K562 (cell line): ENCODE data around the gene ANKH. TPM values are rescaled to one million over a fixed set of nuclear protein-coding genes. Genes with fewer than 3 reads are reported as not detected.
A peak's percentile ranks its signal among the peaks of the same experiment; 100 is the strongest.

Experiments
- CGGBP1 ChIP-seq: fragments of 250-450 bp; sonication (Bioruptor Pico); IDR thresholded peaks from 2 replicates; pipeline ENCODE4 v1.9.0; 2021; ENCODE audit warnings: mild to moderate bottlenecking
- CTCFL ChIP-seq: IDR thresholded peaks from 2 replicates; pipeline ENCODE4 v1.6.1; 2011; ENCODE audit warnings: borderline replicate concordance, low read depth, mild to moderate bottlenecking, moderate library complexity, low read length; ENCODE audit not compliant: insufficient read depth, poor library complexity, severe bottlenecking
- ELK3 ChIP-seq: fragments of 450-650 bp; formaldehyde crosslinking; IDR thresholded peaks from 2 replicates; pipeline ENCODE4 v1.4.0; 2020; ENCODE audit warnings: mild to moderate bottlenecking
- ERF ChIP-seq: fragments of 450-650 bp; formaldehyde crosslinking; IDR thresholded peaks from 2 replicates; pipeline ENCODE4 v1.4.0; 2020; ENCODE audit warnings: mild to moderate bottlenecking, mixed read lengths
- FOXK2 ChIP-seq, 2 experiments: fragments of 450-650 bp; IDR thresholded peaks in 1 of 2; conservative IDR thresholded peaks in 1 of 2; 2 replicates each; pipeline ENCODE4 v1.6.1; 2016; ENCODE audit warnings: low read depth in 2 of 2, mild to moderate bottlenecking in 1 of 2
- HLTF ChIP-seq: fragments of 450-650 bp; IDR thresholded peaks from 2 replicates; pipeline ENCODE4 v1.6.1; 2016
- HNRNPL ChIP-seq: fragments of 200-400 bp; formaldehyde crosslinking; IDR thresholded peaks from 2 replicates; pipeline ENCODE4 v1.6.1; 2017; ENCODE audit warnings: low read depth, mild to moderate bottlenecking, low read length
- MCM7 ChIP-seq, 2 experiments: fragments of 450-650 bp; IDR thresholded peaks; 2 replicates each; pipeline ENCODE4 v1.6.1; 2016 to 2018
- MYC ChIP-seq, 2 experiments: fragments of 250-450 bp in 1 of 2; sonication (Bioruptor Pico) in 1 of 2; IDR thresholded peaks; 2 replicates each; pipeline versions ENCODE4 v1.5.1 to v1.6.1; 2012 to 2021; ENCODE audit warnings: low read depth in 2 of 2, borderline replicate concordance in 1 of 2, improper control_type of control experiment in 1 of 2, low read length in 1 of 2, mild to moderate bottlenecking in 1 of 2, moderate library complexity in 1 of 2
- NKRF ChIP-seq: fragments of 450-650 bp; IDR thresholded peaks from 2 replicates; pipeline ENCODE4 v1.6.1; 2016; ENCODE audit warnings: borderline replicate concordance
- NR2C2 ChIP-seq, 2 experiments: fragments of 200-800 bp in 1 of 2; sonication (Bioruptor generic) in 1 of 2; sonication (generic) in 1 of 2; formaldehyde crosslinking in 1 of 2; IDR thresholded peaks; 2 replicates each; pipeline versions ENCODE4 v1.6.1 to v1.8.0; 2016 to 2022; ENCODE audit warnings: mild to moderate bottlenecking in 1 of 2, missing compliant biosample characterization in 1 of 2, missing genetic modification characterization in 1 of 2, missing genetic modification reagents in 1 of 2
- SNRNP70 ChIP-seq: fragments of 200-400 bp; formaldehyde crosslinking; optimal IDR thresholded peaks from 2 replicates; pipeline ENCODE3; 2017; ENCODE audit warnings: low read depth, low read length
- SP2 ChIP-seq: IDR thresholded peaks from 2 replicates; pipeline ENCODE4 v1.6.1; 2011; ENCODE audit warnings: mild to moderate bottlenecking, low read depth, low read length, moderate library complexity; ENCODE audit not compliant: poor library complexity, severe bottlenecking; ENCODE audit errors: extremely low read depth
- TAF1 ChIP-seq: IDR thresholded peaks from 2 replicates; pipeline ENCODE4 v1.6.1; 2011; ENCODE audit warnings: mild to moderate bottlenecking, low read length, moderate library complexity; ENCODE audit not compliant: insufficient read depth, control insufficient read depth, severe bottlenecking; ENCODE audit errors: extremely low read depth
- VEZF1 ChIP-seq: fragments of 200-800 bp; sonication (Bioruptor generic); IDR thresholded peaks from 2 replicates; pipeline ENCODE4 v1.6.1; 2017; ENCODE audit warnings: missing genetic modification characterization, missing compliant biosample characterization
- ZNF75A ChIP-seq: fragments of 450-650 bp; formaldehyde crosslinking; IDR thresholded peaks from 2 replicates; pipeline ENCODE4 v1.4.0; 2020; ENCODE audit warnings: mild to moderate bottlenecking
- ZNF785 ChIP-seq: fragments of 250-450 bp; sonication (Bioruptor Pico); IDR thresholded peaks from 2 replicates; pipeline ENCODE4 v1.4.0; 2020; ENCODE audit warnings: mild to moderate bottlenecking
- polyA plus RNA-seq, 8 experiments: library from polyadenylated mRNA; depleted of rRNA in 4 of 8; stranded (reverse) in 5 of 8; unstranded in 3 of 8; fragments of >200 nt; fragmentation: Nextera tagmentation in 2 of 8; fragmentation: Illumina TruSeq in 1 of 8; extraction: Ambion mirVana in 2 of 8; extraction: Trizol in 1 of 8; gene quantifications; 2 replicates each; pipeline versions ENCODE4 v1.2.1 to v1.2.3, GENCODE V29; 2011 to 2014; ENCODE audit warnings: inconsistent platforms in 1 of 8, missing spikeins in 1 of 8
- total RNA-seq, 7 experiments: library from RNA; depleted of rRNA in 6 of 7; stranded (reverse); fragments of >200 nt in 6 of 7; fragmentation: Illumina TruSeq in 2 of 7; extraction: Trizol in 2 of 7; gene quantifications; 2 replicates each; pipeline versions ENCODE4 v1.2.1 to v1.2.3, GENCODE V29; 2011 to 2021; ENCODE audit warnings: low replicate concordance in 1 of 7

The ANKH gene
- total and polyA plus RNA-seq, 9 of the 15 experiments (the other 6 are each of a cell fraction or from before 2014, with no cell fraction given): 0.79 to 12.2 (median 4.5) TPM

- no peak for TF ChIP-seq ZNF785 (CRISPR knock-in tag)
- TF ChIP-seq FOXK2 (conservative IDR thresholded peaks at IDR 0.05 in 1 of 2, IDR thresholded peaks at IDR 0.05 in 1 of 2; ENCODE audit: low read depth in 2 of 2): peak in 1 of 2 experiments; percentile 15; a peak in 1 of 4 replicates
- TF ChIP-seq CGGBP1: 0 out of 2 replicates have a peak, but pooled peaks have one; percentile 21
- TF ChIP-seq MYC (IDR thresholded peaks at IDR 0.05; ENCODE audit: low read depth, low read length): peak; percentile 82
- TF ChIP-seq MYC (CRISPR knock-in tag; IDR thresholded peaks at IDR 0.05; ENCODE audit: borderline replicate concordance, low read depth): no peak
- TF ChIP-seq ERF (CRISPR knock-in tag): peak; percentile 49; the same call in 1 of the 2 replicates
- TF ChIP-seq HLTF: no peak
- peak; percentile 9 for TF ChIP-seq CTCFL
- TF ChIP-seq ZNF75A (CRISPR knock-in tag): no peak
- peak; percentile 37 for TF ChIP-seq VEZF1
- peak; percentile 95 for TF ChIP-seq NR2C2 (CRISPR knock-in tag; IDR thresholded peaks at IDR 0.05)
- TF ChIP-seq NR2C2 (tag; IDR thresholded peaks at IDR 0.05): peak; percentile 99
- no peak for TF ChIP-seq ELK3 (CRISPR knock-in tag)
- TF ChIP-seq NKRF: peak; percentile 65; the same call in 1 of the 2 replicates
- TF ChIP-seq SP2: no peak
- TF ChIP-seq TAF1: peak; percentile 50
- no peak for TF ChIP-seq SNRNP70
- no peak for TF ChIP-seq MCM7 (IDR thresholded peaks at IDR 0.05)
- TF ChIP-seq HNRNPL: peak; percentile 53; the same call in 1 of the 2 replicates
Measured at GRCh38 chr5:14664270-14665100, 207.1 kb downstream of the ANKH start, which contains the start of gene OTULIN (continued).
